ENCODE measurements around the gene TBC1D23. TPM values are rescaled to one million over a fixed set of nuclear protein-coding genes. Genes with fewer than 3 reads are reported as not detected.

Gene TBC1D23
- total RNA-seq, 1 experiment from 2014 or later = 45.2 TPM

DNA sequence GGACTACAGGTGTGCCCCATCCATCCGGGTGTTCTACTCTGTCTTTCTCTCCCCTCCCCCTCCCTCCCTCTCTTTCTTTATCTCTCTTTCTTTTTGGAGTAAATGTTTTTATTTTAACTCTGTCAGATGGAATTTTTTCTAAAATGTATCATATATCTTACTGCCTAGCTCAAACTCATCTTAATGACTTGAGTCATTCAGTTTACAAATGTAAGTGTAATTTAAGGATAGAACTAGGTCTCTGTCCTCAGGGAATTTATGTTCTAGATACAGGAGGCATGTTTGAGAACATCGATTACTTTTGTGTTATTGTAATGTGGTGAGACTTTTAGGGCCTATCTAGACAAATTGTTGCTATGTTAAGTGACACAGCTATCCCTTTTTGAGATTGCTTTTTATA, 3.5 kb downstream of the TBC1D23 start:
- TF ChIP-seq, protein P1, sequence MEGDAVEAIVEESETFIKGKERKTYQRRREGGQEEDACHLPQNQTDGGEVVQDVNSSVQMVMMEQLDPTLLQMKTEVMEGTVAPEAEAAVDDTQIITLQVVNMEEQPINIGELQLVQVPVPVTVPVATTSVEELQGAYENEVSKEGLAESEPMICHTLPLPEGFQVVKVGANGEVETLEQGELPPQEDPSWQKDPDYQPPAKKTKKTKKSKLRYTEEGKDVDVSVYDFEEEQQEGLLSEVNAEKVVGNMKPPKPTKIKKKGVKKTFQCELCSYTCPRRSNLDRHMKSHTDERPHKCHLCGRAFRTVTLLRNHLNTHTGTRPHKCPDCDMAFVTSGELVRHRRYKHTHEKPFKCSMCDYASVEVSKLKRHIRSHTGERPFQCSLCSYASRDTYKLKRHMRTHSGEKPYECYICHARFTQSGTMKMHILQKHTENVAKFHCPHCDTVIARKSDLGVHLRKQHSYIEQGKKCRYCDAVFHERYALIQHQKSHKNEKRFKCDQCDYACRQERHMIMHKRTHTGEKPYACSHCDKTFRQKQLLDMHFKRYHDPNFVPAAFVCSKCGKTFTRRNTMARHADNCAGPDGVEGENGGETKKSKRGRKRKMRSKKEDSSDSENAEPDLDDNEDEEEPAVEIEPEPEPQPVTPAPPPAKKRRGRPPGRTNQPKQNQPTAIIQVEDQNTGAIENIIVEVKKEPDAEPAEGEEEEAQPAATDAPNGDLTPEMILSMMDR (IDR thresholded peaks at IDR 0.05; ENCODE audit: insufficient read depth in 1 of 2, low read depth in 1 of 2, low read length in 1 of 2, severe bottlenecking in 1 of 2, unreplicated experiment in 1 of 2) = no peak
- H3K36me3 ChIP-seq (ENCODE audit: control insufficient read depth, insufficient read depth, low read length) = no peaks in the 10 kb centered on the region
- intact Hi-C loops (cut with micrococcal nuclease; ENCODE audit: unreplicated experiment) = no loop called here
- Mint-ChIP-seq H3K36me3 (ENCODE audit: insufficient read depth, unreplicated experiment) (peaks cover 11% of the 10 kb centered on the region), H3K4me3 (ENCODE audit: unreplicated experiment) (no peak overlapping the region), H3K27me3 (ENCODE audit: insufficient read depth, unreplicated experiment) (no peaks in the 10 kb centered on the region), H3K9me3 (ENCODE audit: unreplicated experiment) (no peaks in the 10 kb centered on the region), H3K27ac (ENCODE audit: unreplicated experiment) (no peak overlapping the region), H3K4me1 (ENCODE audit: low read depth, unreplicated experiment) (peaks cover 31% of the 10 kb centered on the region)
- ChIA-PET CTCF (no interaction called here), POLR2A (interaction anchor here (0.7 kb wide), 1 partner anchor 79 kb away, joined by 5 read pairs; no protein-coding TSS in a partner anchor)
- H3K27me3 ChIP-seq (replicated peaks; ENCODE audit: control insufficient read depth, insufficient read depth, low read length) = no peaks in the 10 kb centered on the region
- no peak overlapping the region for H3K4me3 ChIP-seq (ENCODE audit: low read depth, low read length)
- BruUV-seq (replicated peaks) = no TSS peak
- H3K4me1 ChIP-seq = 0 out of 2 replicates have a peak, but pooled peaks cover 4% of the 10 kb centered on the region
- no peak for DNase-seq
- no peaks in the 10 kb centered on the region for H3K9me3 ChIP-seq

DNA sequence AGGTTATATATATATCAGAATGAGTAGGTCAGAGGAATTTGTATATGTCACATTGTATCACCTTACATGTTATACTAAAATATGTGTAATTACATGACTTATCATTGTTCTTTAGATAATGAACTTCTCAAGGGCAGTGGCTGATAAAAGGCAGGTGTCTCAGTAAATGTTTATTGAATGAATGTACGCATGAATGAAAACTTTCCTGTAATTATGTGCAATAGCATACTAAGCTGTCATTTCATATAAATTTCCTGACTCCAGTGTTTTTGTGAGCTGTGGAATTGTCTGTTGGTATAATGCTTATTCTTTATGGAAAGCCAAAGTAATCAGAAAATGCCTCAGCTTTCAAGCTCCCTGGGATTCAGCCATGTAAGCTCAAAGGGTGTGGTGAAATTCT, 4.2 kb downstream of the TBC1D23 start:
- H3K4me1 ChIP-seq = no peaks in the 10 kb centered on the region
- no peak overlapping the region for H3K4me3 Mint-ChIP-seq (ENCODE audit: unreplicated experiment)
- ChIA-PET POLR2A (no interaction called here), CTCF (no interaction called here)
- DNase-seq = no peak
- H3K9me3 Mint-ChIP-seq (ENCODE audit: unreplicated experiment) = no peaks in the 10 kb centered on the region
- H3K36me3 Mint-ChIP-seq (ENCODE audit: insufficient read depth, unreplicated experiment) = peaks cover 11% of the 10 kb centered on the region
- peaks cover 28% of the 10 kb centered on the region for H3K4me1 Mint-ChIP-seq (ENCODE audit: low read depth, unreplicated experiment)
- no peaks in the 10 kb centered on the region for H3K27me3 Mint-ChIP-seq (ENCODE audit: insufficient read depth, unreplicated experiment)
- H3K4me3 ChIP-seq (ENCODE audit: low read depth, low read length) = no peak overlapping the region
- no TSS peak for BruUV-seq (replicated peaks)
- TF ChIP-seq, protein P1 (IDR thresholded peaks at IDR 0.05; ENCODE audit: insufficient read depth in 1 of 2, low read depth in 1 of 2, low read length in 1 of 2, severe bottlenecking in 1 of 2, unreplicated experiment in 1 of 2) = no peak
- H3K27me3 ChIP-seq (replicated peaks; ENCODE audit: control insufficient read depth, insufficient read depth, low read length) = no peaks in the 10 kb centered on the region
- H3K27ac Mint-ChIP-seq (ENCODE audit: unreplicated experiment) = no peak overlapping the region
- intact Hi-C loops (cut with micrococcal nuclease; ENCODE audit: unreplicated experiment) = no loop called here
- no peaks in the 10 kb centered on the region for H3K36me3 ChIP-seq (ENCODE audit: control insufficient read depth, insufficient read depth, low read length)
- H3K9me3 ChIP-seq = no peaks in the 10 kb centered on the region

DNA sequence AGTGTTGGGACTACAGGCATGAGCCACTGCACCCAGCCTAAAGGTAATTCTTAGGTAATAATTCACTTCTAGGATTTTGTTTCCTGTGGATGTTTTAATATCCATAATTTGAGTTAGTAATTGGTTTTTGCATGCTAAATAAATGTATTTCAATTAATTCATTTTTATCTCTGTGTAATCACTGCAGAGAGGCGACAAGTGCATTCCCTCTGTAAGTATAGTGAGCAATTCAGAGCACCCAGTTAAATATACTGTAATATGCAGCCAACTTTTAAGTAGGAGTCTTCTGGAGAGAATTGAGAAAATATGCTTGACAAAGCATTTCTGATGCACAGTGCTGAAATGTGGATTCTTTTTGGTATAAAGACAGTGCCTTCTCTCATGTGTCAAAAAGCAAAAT, 5.7 kb downstream of the TBC1D23 start:
- H3K4me3 ChIP-seq (ENCODE audit: low read depth, low read length) = no peak overlapping the region
- H3K27me3 ChIP-seq (replicated peaks; ENCODE audit: control insufficient read depth, insufficient read depth, low read length) = no peaks in the 10 kb centered on the region
- H3K36me3 Mint-ChIP-seq (ENCODE audit: insufficient read depth, unreplicated experiment) = no peaks in the 10 kb centered on the region
- H3K27ac Mint-ChIP-seq (ENCODE audit: unreplicated experiment) = no peak overlapping the region
- H3K4me3 Mint-ChIP-seq (ENCODE audit: unreplicated experiment) = no peak overlapping the region
- peaks cover 34% of the 10 kb centered on the region for H3K4me1 Mint-ChIP-seq (ENCODE audit: low read depth, unreplicated experiment)
- DNase-seq = no peak
- no peaks in the 10 kb centered on the region for H3K36me3 ChIP-seq (ENCODE audit: control insufficient read depth, insufficient read depth, low read length)
- H3K4me1 ChIP-seq = no peaks in the 10 kb centered on the region; the same call in 1 of the 2 replicates
- TF ChIP-seq, protein P1 (IDR thresholded peaks at IDR 0.05; ENCODE audit: insufficient read depth in 1 of 2, low read depth in 1 of 2, low read length in 1 of 2, severe bottlenecking in 1 of 2, unreplicated experiment in 1 of 2) = no peak
- no peaks in the 10 kb centered on the region for H3K9me3 Mint-ChIP-seq (ENCODE audit: unreplicated experiment)
- ChIA-PET POLR2A (no interaction called here), CTCF (no interaction called here)
- H3K27me3 Mint-ChIP-seq (ENCODE audit: insufficient read depth, unreplicated experiment) = no peaks in the 10 kb centered on the region
- intact Hi-C loops (cut with micrococcal nuclease; ENCODE audit: unreplicated experiment) = no loop called here
- no peaks in the 10 kb centered on the region for H3K9me3 ChIP-seq
- BruUV-seq (replicated peaks) = no TSS peak
